C4-2B (cell line): ENCODE measurements around the gene PARVA.

Source experiments
- H3K27ac ChIP-seq: fragments of 450-650 bp; 2 replicates; pipeline ENCODE4 v1.5.1; 2017
- ZFX ChIP-seq: fragments of 450-650 bp; IDR thresholded peaks from 2 replicates; pipeline ENCODE4 v1.6.1; 2017
- TF ChIP-seq, protein P1 (sequence below): fragments of 450-650 bp; conservative IDR thresholded peaks from 2 replicates; pipeline ENCODE4 v1.5.1; 2017; ENCODE audit warnings: mild to moderate bottlenecking

PARVA gene

DNA sequence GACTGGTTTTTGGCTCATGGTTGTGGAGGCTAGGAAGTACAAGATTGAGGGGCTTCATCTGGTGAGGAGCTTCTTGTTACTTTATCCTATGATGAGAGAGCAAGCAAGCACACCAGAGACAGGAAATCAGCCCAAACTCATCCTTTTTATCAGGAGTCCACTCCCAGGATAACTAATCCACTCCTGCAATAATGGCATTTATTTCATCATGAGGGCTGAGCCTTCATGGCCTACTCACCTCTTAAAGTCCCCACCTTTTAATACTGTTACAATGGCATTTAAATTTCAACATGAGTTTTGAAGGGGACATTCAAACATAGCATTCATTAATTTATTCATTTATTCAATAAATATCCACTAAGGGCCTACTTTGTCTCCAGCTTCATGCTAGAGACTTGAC lies 60.9 kb downstream of the PARVA start:
- no peak overlapping the region for H3K27ac ChIP-seq
- TF ChIP-seq, protein P1, sequence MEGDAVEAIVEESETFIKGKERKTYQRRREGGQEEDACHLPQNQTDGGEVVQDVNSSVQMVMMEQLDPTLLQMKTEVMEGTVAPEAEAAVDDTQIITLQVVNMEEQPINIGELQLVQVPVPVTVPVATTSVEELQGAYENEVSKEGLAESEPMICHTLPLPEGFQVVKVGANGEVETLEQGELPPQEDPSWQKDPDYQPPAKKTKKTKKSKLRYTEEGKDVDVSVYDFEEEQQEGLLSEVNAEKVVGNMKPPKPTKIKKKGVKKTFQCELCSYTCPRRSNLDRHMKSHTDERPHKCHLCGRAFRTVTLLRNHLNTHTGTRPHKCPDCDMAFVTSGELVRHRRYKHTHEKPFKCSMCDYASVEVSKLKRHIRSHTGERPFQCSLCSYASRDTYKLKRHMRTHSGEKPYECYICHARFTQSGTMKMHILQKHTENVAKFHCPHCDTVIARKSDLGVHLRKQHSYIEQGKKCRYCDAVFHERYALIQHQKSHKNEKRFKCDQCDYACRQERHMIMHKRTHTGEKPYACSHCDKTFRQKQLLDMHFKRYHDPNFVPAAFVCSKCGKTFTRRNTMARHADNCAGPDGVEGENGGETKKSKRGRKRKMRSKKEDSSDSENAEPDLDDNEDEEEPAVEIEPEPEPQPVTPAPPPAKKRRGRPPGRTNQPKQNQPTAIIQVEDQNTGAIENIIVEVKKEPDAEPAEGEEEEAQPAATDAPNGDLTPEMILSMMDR: no peak
- TF ChIP-seq ZFX: no peak

DNA sequence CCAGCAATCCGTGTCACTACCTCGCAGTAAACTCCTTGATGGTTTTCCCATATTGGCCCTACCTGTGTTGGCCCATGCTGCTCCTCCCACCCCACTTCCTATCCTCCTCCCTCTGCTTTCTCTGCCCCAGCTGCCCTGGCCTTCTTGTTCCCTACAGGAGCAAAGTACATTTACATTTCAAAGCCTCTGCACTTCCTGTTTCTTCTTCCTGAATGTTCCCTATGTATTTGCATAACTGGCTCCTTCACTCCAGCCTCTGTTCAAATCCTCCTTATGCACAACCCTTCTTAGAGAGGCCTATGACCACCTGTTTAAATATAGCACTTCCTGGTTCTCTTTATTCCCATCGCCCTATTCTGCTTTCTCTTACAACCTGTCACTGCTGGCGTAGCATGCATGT lies 62.2 kb downstream of the PARVA start:
- no peak overlapping the region for H3K27ac ChIP-seq
- TF ChIP-seq ZFX: no peak
- TF ChIP-seq, protein P1: no peak

DNA sequence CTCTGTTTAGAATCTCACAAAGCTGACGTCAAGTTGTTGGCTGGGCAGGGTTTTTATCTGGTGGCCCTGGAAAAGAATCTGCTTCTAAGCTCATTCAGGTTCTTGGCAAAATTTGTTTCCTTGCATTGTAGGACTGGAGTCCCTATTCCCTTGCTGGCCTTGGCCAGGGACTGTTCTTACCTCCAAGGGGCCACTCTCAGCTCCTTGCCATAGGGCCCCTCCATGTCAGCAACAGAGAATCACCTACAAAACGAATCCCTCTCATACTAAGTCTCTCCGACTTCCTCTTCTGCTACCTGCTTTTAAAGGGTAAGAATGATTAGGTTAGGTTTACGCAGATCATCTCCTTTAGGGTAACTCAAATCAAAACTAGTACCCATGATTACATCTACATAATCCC lies 63.2 kb downstream of the PARVA start:
- no peak overlapping the region for H3K27ac ChIP-seq
- TF ChIP-seq ZFX: no peak
- TF ChIP-seq, protein P1: no peak

- H3K27ac ChIP-seq: no peak overlapping the region
Observed at GRCh38 chr11:12441231-12441861, 64.0 kb downstream of the PARVA start.

GRCh38 chr11:12444601-12445000 lies 67.2 kb downstream of the PARVA start:
- no peak overlapping the region for H3K27ac ChIP-seq
- TF ChIP-seq, protein P1: no peak
- no peak for TF ChIP-seq ZFX

More at GRCh38 chr11:12441231-12441861, 64.0 kb downstream of the PARVA start:
- TF ChIP-seq, protein P1: no peak
- no peak for TF ChIP-seq ZFX

DNA sequence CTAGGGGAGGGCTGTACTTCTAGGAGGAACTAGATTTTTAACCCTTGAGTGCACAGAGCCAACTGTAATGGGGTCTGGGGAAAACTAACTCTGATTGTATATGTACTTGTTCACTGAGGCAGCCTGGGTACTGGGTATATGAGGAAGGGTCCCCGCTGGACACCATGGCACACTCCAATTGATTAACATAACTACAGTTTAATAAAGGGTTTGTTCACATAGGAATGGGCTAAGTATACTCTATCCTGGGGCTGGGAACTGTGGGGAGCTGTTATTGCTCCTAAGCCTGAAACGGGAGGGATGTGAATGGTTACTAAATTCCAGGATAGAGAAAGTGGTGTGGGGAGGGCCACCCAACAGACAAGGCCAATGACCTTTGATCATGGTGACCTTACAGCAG lies 67.6 kb downstream of the PARVA start:
- TF ChIP-seq, protein P1: no peak
- no peak for TF ChIP-seq ZFX
- H3K27ac ChIP-seq: no peak overlapping the region

DNA sequence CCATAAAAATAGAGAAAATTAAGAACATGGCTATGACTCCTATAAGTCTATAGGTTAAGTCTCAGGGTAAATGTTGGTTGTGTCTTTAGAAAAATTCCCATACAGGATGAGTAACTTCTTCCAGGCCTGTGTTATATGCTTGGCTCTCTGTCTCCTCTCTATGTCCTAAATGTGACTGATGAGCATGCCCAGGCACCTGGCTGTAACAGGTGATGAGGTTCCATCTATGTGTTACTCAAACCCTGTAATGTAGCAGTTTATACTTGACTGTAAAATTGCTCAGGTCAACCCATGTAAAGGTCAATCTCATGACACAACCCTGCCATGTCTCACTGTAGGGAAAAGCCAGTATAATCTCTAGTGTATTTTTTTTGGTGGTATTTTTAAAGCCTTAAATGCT lies 69.5 kb downstream of the PARVA start:
- TF ChIP-seq, protein P1: no peak
- no peak for TF ChIP-seq ZFX
- H3K27ac ChIP-seq: no peak overlapping the region
